VCaP (cell line): ENCODE data around the gene SALL3.

Source experiments
- H3K27ac ChIP-seq: fragments of 450-650 bp; 2 replicates; pipeline ENCODE4 v1.5.1; 2017
- TF ChIP-seq, protein P1 (sequence below): fragments of 450-650 bp; conservative IDR thresholded peaks from 2 replicates; pipeline ENCODE4 v1.5.1; 2017; ENCODE audit warnings: mild to moderate bottlenecking, moderate library complexity

Gene SALL3

DNA sequence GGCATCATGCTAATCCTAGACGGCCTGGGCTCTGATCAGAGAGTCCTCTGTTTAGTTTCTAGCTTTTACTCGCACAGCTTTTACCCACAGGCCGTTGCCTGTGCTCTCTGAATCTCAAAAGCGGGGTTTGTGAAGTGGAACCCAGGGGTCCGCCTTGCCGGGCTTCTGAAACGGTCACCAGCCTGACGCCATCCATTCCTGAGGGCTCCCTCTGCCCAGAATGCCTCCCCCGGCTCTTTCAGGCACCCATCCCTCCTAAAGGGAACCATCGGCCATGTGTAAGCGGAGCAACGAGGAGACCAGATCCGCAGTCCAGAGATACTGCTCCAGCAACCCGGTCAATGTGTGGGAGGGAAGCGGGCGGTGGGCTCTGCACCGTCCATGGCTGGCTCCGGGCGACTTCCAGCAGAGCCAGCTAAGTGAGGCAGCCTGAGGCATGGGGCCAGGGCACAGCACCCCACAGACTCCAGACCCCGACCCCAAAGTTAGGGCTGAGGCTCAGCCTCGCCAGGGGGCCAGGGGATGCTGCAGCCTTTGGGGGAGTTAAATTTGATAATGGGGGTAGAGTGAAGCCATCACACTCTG lies 28.8 kb downstream of the SALL3 start:
- TF ChIP-seq, protein P1, sequence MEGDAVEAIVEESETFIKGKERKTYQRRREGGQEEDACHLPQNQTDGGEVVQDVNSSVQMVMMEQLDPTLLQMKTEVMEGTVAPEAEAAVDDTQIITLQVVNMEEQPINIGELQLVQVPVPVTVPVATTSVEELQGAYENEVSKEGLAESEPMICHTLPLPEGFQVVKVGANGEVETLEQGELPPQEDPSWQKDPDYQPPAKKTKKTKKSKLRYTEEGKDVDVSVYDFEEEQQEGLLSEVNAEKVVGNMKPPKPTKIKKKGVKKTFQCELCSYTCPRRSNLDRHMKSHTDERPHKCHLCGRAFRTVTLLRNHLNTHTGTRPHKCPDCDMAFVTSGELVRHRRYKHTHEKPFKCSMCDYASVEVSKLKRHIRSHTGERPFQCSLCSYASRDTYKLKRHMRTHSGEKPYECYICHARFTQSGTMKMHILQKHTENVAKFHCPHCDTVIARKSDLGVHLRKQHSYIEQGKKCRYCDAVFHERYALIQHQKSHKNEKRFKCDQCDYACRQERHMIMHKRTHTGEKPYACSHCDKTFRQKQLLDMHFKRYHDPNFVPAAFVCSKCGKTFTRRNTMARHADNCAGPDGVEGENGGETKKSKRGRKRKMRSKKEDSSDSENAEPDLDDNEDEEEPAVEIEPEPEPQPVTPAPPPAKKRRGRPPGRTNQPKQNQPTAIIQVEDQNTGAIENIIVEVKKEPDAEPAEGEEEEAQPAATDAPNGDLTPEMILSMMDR = no peak
- no peak overlapping the region for H3K27ac ChIP-seq

GRCh38 chr18:79010802-79011201 lies 31.2 kb downstream of the SALL3 start:
- peak overlapping the region; percentile 31; the same call in 1 of the 2 replicates for H3K27ac ChIP-seq
- TF ChIP-seq, protein P1 = no peak

DNA sequence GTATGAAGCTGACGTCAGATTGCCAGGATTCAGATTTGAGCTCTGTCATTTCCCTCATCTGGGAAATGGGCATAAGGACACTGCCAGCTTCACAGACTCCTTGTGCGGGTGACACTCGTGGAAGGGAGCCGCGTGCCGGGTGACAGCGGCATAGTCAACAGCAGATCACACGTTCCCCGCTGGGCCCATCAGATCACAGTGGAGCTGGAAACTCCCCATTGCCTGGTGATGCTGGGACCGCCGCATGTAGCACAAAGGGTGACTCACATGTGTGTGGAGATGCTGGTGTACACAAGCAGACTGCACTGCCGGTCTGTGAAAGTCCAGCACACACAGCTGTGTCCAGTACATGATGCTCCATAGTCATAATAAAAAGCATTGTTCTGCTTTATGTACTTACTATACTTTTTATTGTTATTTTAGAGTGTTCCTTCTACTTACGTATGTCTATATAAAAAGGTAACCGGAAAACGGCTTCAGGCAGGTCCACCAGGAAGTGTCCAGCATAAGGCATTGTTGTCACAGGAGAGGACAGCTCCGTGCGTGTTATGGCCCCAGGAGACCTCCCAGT lies 31.8 kb downstream of the SALL3 start:
- TF ChIP-seq, protein P1 = no peak
- H3K27ac ChIP-seq = peak overlapping the region; percentile 31; the same call in 1 of the 2 replicates

DNA sequence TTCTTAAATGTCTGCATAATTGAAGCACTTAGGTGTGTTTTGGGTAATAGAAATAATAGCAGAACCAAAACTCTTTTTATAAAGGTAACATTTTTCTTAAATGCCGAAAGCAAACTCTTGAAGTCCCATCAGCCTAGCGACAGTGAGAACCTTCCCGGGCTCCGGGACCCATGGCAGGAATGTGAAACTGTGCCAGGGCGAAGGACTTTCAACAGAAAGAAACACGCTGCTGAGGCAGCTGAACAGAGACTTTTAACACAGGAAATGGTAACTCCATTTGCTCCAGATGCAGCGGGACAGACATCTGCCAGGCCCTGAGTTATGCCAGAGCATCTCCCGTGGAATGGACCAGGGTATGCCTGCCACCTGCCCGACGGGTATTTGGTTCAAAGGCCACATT lies 34.3 kb downstream of the SALL3 start:
- no peak overlapping the region for H3K27ac ChIP-seq
- TF ChIP-seq, protein P1 = no peak

- TF ChIP-seq, protein P1 = no peak
- no peak overlapping the region for H3K27ac ChIP-seq
Measured at GRCh38 chr18:79018911-79019310, 39.3 kb downstream of the SALL3 start.

DNA sequence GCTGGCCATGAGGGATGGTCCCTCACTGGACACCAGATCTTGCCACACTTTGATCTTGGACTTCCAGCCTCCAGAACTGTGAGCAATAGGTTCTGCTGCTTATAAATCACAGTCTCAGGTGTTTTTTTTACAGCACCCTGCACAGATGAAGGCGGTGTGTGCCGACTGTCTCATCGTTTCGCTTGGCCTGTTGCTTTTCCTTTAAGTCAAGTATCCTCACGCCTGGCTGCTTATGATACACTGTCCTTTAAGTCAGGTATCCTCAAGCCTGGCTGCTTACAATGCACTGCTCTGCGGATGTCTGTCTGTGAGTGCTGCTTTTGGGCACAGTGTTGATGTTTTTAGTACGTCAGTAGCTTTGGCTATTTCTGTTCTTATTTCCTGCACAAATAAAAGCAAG lies 40.3 kb downstream of the SALL3 start:
- TF ChIP-seq, protein P1 = no peak
- no peak overlapping the region for H3K27ac ChIP-seq

GRCh38 chr18:79022603-79023002 lies 43.0 kb downstream of the SALL3 start:
- no peak overlapping the region for H3K27ac ChIP-seq
- TF ChIP-seq, protein P1 = no peak
